Measurements from ENCODE around the gene NT5DC2. TPM values are rescaled to one million over a fixed set of nuclear protein-coding genes. Genes with fewer than 3 reads are reported as not detected.

Gene NT5DC2
- total and polyA plus RNA-seq, 7 donors, result 9.0 to 32.8 (median 15.7) TPM

GRCh38 chr3:52493232-52494017 lies 40.2 kb downstream of the NT5DC2 start:
- Histone ChIP-seq H3K9me3 (no peaks in the 10 kb centered on the region), H3K27ac (no peak overlapping the region), H3K4me1 (peaks cover 0 to 26% (median 11%) of the 10 kb centered on the region in 4 donors), H3K4me3 (no peak overlapping the region), H3K27me3 (no peaks in the 10 kb centered on the region), H3K36me3 (peaks cover 39 to 51% (median 44%) of the 10 kb centered on the region in 4 donors)
- no peak for DNase-seq
- intact Hi-C loops (cut with DNase I), result no loop called here
- WGBS, 2 donors, result 93% methylated on average over 7 of the region's 7 CpGs
- TF ChIP-seq POLR2AphosphoS5 (IDR thresholded peaks at IDR 0.05) (no peak), EP300 (IDR thresholded peaks at IDR 0.05) (no peak)

DNA sequence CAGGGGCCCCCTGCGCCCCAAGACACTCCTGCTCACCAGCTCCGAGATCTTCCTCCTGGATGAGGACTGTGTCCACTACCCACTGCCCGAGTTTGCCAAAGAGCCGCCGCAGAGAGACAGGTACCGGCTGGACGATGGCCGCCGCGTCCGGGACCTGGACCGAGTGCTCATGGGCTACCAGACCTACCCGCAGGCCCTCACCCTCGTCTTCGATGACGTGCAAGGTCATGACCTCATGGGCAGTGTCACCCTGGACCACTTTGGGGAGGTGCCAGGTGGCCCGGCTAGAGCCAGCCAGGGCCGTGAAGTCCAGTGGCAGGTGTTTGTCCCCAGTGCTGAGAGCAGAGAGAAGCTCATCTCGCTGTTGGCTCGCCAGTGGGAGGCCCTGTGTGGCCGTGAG lies 41.6 kb downstream of the NT5DC2 start:
- intact Hi-C loops (cut with DNase I), result no loop called here
- Histone ChIP-seq H3K36me3 (peaks cover 52 to 65% (median 58%) of the 10 kb centered on the region in 4 donors), H3K9me3 (no peaks in the 10 kb centered on the region), H3K27ac (no peak overlapping the region), H3K27me3 (no peaks in the 10 kb centered on the region), H3K4me3 (no peak overlapping the region), H3K4me1 (peaks cover 0 to 26% (median 11%) of the 10 kb centered on the region in 4 donors)
- TF ChIP-seq EP300 (IDR thresholded peaks at IDR 0.05) (no peak), POLR2A (IDR thresholded peaks at IDR 0.05) (no peak), POLR2AphosphoS5 (IDR thresholded peaks at IDR 0.05) (no peak), CTCF (IDR thresholded peaks at IDR 0.05) (no peak)
- no peak for DNase-seq
- WGBS, 2 donors, result 93 to 96% methylated on average over 21 of the region's 21 CpGs

DNA sequence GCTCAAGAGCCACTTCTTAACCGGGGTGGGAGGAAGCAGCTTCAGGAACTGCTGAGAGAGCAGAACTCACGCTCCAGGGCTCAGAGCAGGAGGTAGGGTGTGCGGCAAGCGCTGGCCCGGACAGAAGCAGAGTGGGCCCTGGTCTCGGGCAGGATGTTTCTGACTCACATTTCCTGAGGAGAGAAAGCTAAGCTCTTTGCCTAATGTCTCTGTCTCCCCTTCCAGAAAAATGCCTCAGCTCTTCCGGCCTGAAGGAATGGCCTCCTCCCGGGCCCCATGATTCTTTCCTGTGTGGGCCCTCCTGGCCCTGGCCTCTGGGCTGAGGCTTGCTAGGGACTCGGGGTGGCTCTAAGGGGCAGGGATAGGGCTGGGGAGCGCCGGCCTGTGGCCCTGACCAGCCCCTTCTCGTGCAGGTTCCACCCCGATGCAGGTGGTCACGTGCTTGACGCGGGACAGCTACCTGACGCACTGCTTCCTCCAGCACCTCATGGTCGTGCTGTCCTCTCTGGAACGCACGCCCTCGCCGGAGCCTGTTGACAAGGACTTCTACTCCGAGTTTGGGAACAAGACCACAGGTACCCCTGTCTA lies 42.6 kb downstream of the NT5DC2 start:
- Histone ChIP-seq H3K9me3 (no peaks in the 10 kb centered on the region), H3K4me3 (no peak overlapping the region), H3K27me3 (no peaks in the 10 kb centered on the region), H3K4me1 (peaks cover 0 to 25% (median 11%) of the 10 kb centered on the region in 4 donors), H3K27ac (peak overlapping the region in 3 of 4 donors; percentile 38 to 66 (median 54)), H3K36me3 (peaks cover 53 to 75% (median 67%) of the 10 kb centered on the region in 4 donors)
- 80 to 91% methylated on average over 23 of the region's 23 CpGs for WGBS, 2 donors
- no peak for DNase-seq
- TF ChIP-seq POLR2A (IDR thresholded peaks at IDR 0.05), result no peak
- peak in 2 of 4 donors; percentile 15 to 22 for TF ChIP-seq POLR2AphosphoS5 (IDR thresholded peaks at IDR 0.05)
- no peak for TF ChIP-seq EP300 (IDR thresholded peaks at IDR 0.05)
- TF ChIP-seq CTCF (IDR thresholded peaks at IDR 0.05), result no peak
- intact Hi-C loops (cut with DNase I), result no loop called here

- no peak for TF ChIP-seq POLR2AphosphoS5 (IDR thresholded peaks at IDR 0.05)
- TF ChIP-seq POLR2A (IDR thresholded peaks at IDR 0.05), result no peak
- no peak for TF ChIP-seq EP300 (IDR thresholded peaks at IDR 0.05)
- no peak for TF ChIP-seq CTCF (IDR thresholded peaks at IDR 0.05)
- DNase-seq, result no peak
- no peak overlapping the region for H3K4me3 ChIP-seq
These were observed 43.4 kb downstream of the NT5DC2 start for GRCh38 chr3:52490035-52490938.

More at GRCh38 chr3:52490035-52490938, 43.4 kb downstream of the NT5DC2 start:
- peaks cover 0 to 24% (median 11%) of the 10 kb centered on the region in 4 donors for H3K4me1 ChIP-seq
- H3K36me3 ChIP-seq, result peaks cover 53 to 82% (median 71%) of the 10 kb centered on the region in 4 donors
- peak overlapping the region in 3 of 4 donors; percentile 38 to 66 (median 54) for H3K27ac ChIP-seq
- H3K27me3 ChIP-seq, result no peaks in the 10 kb centered on the region
- no peaks in the 10 kb centered on the region for H3K9me3 ChIP-seq
- whole genome bisulfite sequencing, 2 donors, result 83 to 88% methylated on average over 22 of the region's 22 CpGs
- intact Hi-C loops (cut with DNase I), result no loop called here

Measured in sigmoid colon (tissue), 7 donors.